Calu3 (cell line): Measurements from ENCODE around the gene METTL27. TPM values are rescaled to one million over a fixed set of nuclear protein-coding genes. Genes with fewer than 3 reads are reported as not detected.

ENCODE experiments used
- BruUV-seq: library from RNA; stranded (reverse); fragments of 400-500 nt; replicated peaks from 2 replicates; lab custom pipeline; 2021; lab: Mats Ljungman, UMichigan
- CTCF ChIA-PET: fragments of 300-600 bp; sonication (Branson Sonifier 250); formaldehyde crosslinking; loops from one replicate; lab custom pipeline; 2022; ENCODE audit warnings: antibody characterized with exemption; lab: Charles Lee
- DNase-seq: peaks from one replicate; pipeline ENCODE4 v3.0.0; 2022
- H3K27ac Mint-ChIP-seq: one replicate; pipeline ENCODE4 v1.8.0; 2022; ENCODE audit warnings: mixed read lengths; ENCODE audit not compliant: unreplicated experiment
- H3K27me3 Mint-ChIP-seq: one replicate; pipeline ENCODE4 v1.8.0; 2022; ENCODE audit warnings: mixed read lengths; ENCODE audit not compliant: unreplicated experiment
- H3K36me3 Mint-ChIP-seq: one replicate; pipeline ENCODE4 v1.8.0; 2022; ENCODE audit warnings: mild to moderate bottlenecking, moderate library complexity, mixed read lengths; ENCODE audit not compliant: insufficient read depth, unreplicated experiment
- H3K4me1 Mint-ChIP-seq: one replicate; pipeline ENCODE4 v1.8.0; 2022; ENCODE audit warnings: mild to moderate bottlenecking, low read depth, mixed read lengths; ENCODE audit not compliant: unreplicated experiment
- H3K4me3 Mint-ChIP-seq: one replicate; pipeline ENCODE4 v1.8.0; 2022; ENCODE audit warnings: mild to moderate bottlenecking, low read depth, moderate library complexity, mixed read lengths; ENCODE audit not compliant: unreplicated experiment
- H3K9me3 Mint-ChIP-seq: one replicate; pipeline ENCODE4 v1.8.0; 2022; ENCODE audit warnings: low read depth, mixed read lengths; ENCODE audit not compliant: unreplicated experiment
- intact Hi-C: fragments of 100-400 bp; cut with micrococcal nuclease; formaldehyde crosslinking; loops from one replicate; pipeline ENCODE4 v1.10.0; 2022; ENCODE audit not compliant: unreplicated experiment
- total RNA-seq: library from RNA; stranded (reverse); gene quantifications from 2 replicates; pipeline ENCODE4 v1.2.3, GENCODE V29; 2022
- TF ChIP-seq, protein P1 (sequence below): fragments of 200-600 bp; IDR thresholded peaks from one replicate; pipeline ENCODE4 v1.8.0; 2022; ENCODE audit warnings: antibody characterized with exemption; ENCODE audit not compliant: unreplicated experiment

METTL27 gene
- total RNA-seq, 1 experiment from 2014 or later: 14.3 TPM

- TF ChIP-seq, protein P1, sequence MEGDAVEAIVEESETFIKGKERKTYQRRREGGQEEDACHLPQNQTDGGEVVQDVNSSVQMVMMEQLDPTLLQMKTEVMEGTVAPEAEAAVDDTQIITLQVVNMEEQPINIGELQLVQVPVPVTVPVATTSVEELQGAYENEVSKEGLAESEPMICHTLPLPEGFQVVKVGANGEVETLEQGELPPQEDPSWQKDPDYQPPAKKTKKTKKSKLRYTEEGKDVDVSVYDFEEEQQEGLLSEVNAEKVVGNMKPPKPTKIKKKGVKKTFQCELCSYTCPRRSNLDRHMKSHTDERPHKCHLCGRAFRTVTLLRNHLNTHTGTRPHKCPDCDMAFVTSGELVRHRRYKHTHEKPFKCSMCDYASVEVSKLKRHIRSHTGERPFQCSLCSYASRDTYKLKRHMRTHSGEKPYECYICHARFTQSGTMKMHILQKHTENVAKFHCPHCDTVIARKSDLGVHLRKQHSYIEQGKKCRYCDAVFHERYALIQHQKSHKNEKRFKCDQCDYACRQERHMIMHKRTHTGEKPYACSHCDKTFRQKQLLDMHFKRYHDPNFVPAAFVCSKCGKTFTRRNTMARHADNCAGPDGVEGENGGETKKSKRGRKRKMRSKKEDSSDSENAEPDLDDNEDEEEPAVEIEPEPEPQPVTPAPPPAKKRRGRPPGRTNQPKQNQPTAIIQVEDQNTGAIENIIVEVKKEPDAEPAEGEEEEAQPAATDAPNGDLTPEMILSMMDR: no peak
- H3K36me3 Mint-ChIP-seq: peaks cover 58% of the 10 kb centered on the region
- no peaks in the 10 kb centered on the region for H3K9me3 Mint-ChIP-seq
- peak overlapping the region; percentile 91 for H3K4me3 Mint-ChIP-seq
- intact Hi-C loops: loop anchor here (2.0 kb wide), 1 partner anchor 87 kb away; no protein-coding TSS in a partner anchor
- peak; percentile 41 for DNase-seq
- BruUV-seq: TSS peak; percentile 31
- CTCF ChIA-PET: interaction anchor here (0.9 to 1.6 kb wide), 6 partner anchors 11 to 95 kb away, joined by 3 to 7 read pairs (median 4); partner anchors contain the start of gene METTL27
- H3K27ac Mint-ChIP-seq: peak overlapping the region; percentile 92
- peaks cover 40% of the 10 kb centered on the region for H3K4me1 Mint-ChIP-seq
- H3K27me3 Mint-ChIP-seq: no peaks in the 10 kb centered on the region
Measured at GRCh38 chr7:73829921-73830680, 12.2 kb downstream of the METTL27 start.

DNA sequence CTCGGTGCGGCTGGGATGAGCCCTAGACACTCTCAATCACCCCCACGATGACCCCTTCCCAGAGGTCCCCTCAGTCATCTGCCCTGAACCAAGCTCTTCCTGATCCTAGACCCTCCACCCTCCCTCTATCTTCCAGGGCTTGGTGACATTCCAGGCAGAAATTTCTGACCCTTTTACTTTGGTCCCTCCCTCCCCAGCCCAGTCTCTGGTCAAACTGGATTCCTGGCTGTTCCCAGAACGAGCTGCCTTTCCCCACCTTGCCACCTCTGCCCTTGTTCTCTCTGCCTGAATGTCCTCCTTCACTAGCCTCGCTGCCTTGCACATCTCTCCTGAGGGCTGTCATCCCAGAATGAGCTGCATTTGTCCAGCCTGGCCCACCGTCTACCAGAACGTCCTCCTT is 12.8 kb downstream of the METTL27 start:
- Mint-ChIP-seq H3K9me3 (no peaks in the 10 kb centered on the region), H3K4me3 (peak overlapping the region; percentile 91), H3K36me3 (peaks cover 62% of the 10 kb centered on the region), H3K4me1 (peaks cover 46% of the 10 kb centered on the region), H3K27me3 (no peaks in the 10 kb centered on the region), H3K27ac (peak overlapping the region; percentile 92)
- TF ChIP-seq, protein P1: no peak
- intact Hi-C loops: no loop called here
- BruUV-seq: no TSS peak
- CTCF ChIA-PET: interaction anchor here (0.6 to 1.6 kb wide), 7 partner anchors 11 to 95 kb away, joined by 3 to 7 read pairs (median 4); partner anchors contain the start of gene METTL27
- peak; percentile 47 for DNase-seq

- BruUV-seq: no TSS peak
- TF ChIP-seq, protein P1: no peak
- peaks cover 60% of the 10 kb centered on the region for H3K36me3 Mint-ChIP-seq
- CTCF ChIA-PET: interaction anchor here (0.6 to 1.6 kb wide), 5 partner anchors 14 to 94 kb away, joined by 3 to 5 read pairs (median 4); partner anchors contain the start of gene METTL27
- H3K4me1 Mint-ChIP-seq: peaks cover 47% of the 10 kb centered on the region
- H3K9me3 Mint-ChIP-seq: no peaks in the 10 kb centered on the region
- intact Hi-C loops: no loop called here
- H3K4me3 Mint-ChIP-seq: peak overlapping the region; percentile 45
- no peaks in the 10 kb centered on the region for H3K27me3 Mint-ChIP-seq
- DNase-seq: no peak
- peak overlapping the region; percentile 92 for H3K27ac Mint-ChIP-seq
Measured at GRCh38 chr7:73828972-73829371, 13.3 kb downstream of the METTL27 start.

DNA sequence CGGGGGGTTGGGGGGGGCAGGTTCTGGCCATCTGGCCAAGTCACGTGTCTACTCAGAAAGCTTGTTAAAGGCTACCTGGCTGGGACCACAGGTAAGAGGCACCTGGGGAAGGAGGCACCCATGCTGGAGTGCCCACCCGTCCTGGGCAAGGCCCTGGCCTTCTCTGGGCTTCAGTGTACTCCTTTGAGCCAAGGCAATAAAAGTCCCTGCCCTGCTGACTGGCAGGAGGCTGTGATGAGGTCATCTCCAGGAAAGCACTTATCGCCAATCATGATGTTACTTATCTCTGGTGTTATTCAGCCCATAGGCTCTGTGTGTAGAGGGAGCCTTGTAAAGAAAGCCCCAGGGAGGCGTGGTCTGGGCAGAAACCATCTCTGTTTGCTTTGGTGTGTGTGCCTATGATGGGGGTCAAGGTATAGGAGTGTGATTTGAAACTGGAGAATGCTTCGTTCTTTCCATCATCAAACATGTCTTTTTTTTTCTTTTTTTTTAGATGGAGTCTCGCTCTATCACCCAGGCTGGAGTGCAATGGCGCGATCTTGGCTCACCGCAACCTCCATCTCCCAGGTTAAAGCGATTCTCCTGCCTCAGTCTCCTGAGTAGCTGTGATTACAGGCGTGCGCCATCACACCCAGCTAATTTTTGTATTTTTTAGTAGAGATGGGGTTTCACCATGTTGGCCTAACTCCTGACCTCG is 14.1 kb downstream of the METTL27 start:
- CTCF ChIA-PET: interaction anchor here (0.6 to 1.5 kb wide), 3 partner anchors 58 to 60 kb away, joined by 3 to 4 read pairs (median 4); partner anchors contain the start of gene CLDN3
- TF ChIP-seq, protein P1: no peak

More for the DNA sequence above, 14.1 kb downstream of the METTL27 start:
- intact Hi-C loops: no loop called here
- Mint-ChIP-seq H3K4me1 (peaks cover 52% of the 10 kb centered on the region), H3K27ac (peak overlapping the region; percentile 92), H3K36me3 (peaks cover 53% of the 10 kb centered on the region), H3K4me3 (peak overlapping the region; percentile 45), H3K9me3 (no peaks in the 10 kb centered on the region), H3K27me3 (no peaks in the 10 kb centered on the region)
- BruUV-seq: no TSS peak
- DNase-seq: no peak
